Measurements from ENCODE around the gene HOXB4. TPM values are rescaled to one million over a fixed set of nuclear protein-coding genes. Genes with fewer than 3 reads are reported as not detected.

HOXB4 gene
- total and polyA plus RNA-seq, 10 of the 15 experiments (the other 5 are each of a cell fraction or from before 2014, with no cell fraction given), result 0.35 to 5.8 (median 3.0) TPM

GRCh38 chr17:48565022-48565554, 13.1 kb downstream of the HOXB4 start:
- H3K4me1 ChIP-seq (ENCODE audit: control insufficient read depth, insufficient read depth, low read length), result no peaks in the 10 kb centered on the region
- ChIA-PET RAD21 (ENCODE audit: unreplicated experiment) (no interaction called here), CTCF (no interaction called here), SMC1A (ENCODE audit: uncharacterized antibody, unreplicated experiment) (interaction anchor here (0.6 to 1.3 kb wide), 2 partner anchors 61 to 91 kb away, joined by 4 read pairs; no protein-coding TSS in a partner anchor), POLR2A (interaction anchor here (0.6 kb wide), 1 partner anchor 9 kb away, joined by 3 read pairs; no protein-coding TSS in a partner anchor)
- no peak overlapping the region for H3K4me3 ChIP-seq
- no peak for ATAC-seq
- intact Hi-C loops (cut with micrococcal nuclease; ENCODE audit: unreplicated experiment), result no loop called here
- no peaks in the 10 kb centered on the region for H3K79me2 ChIP-seq (ENCODE audit: control insufficient read depth, insufficient read depth, low read length)
- no peaks in the 10 kb centered on the region for H3K9me3 ChIP-seq (replicated peaks; ENCODE audit: control insufficient read depth, insufficient read depth, low read length)
- no peaks in the 10 kb centered on the region for H3K27me3 ChIP-seq (replicated peaks in 1 of 2; ENCODE audit: control insufficient read depth in 2 of 2, insufficient read depth in 2 of 2, low read length in 1 of 2)
- no peak for TF ChIP-seq ZZZ3 (IDR thresholded peaks at IDR 0.05; ENCODE audit: control insufficient read depth, insufficient read length, low read depth)
- in situ Hi-C loops (cut with MboI), result no loop called here
- H3K4me2 ChIP-seq (ENCODE audit: control insufficient read depth, insufficient read depth), result no peak overlapping the region
- no peaks in the 10 kb centered on the region for H4K20me1 ChIP-seq (ENCODE audit: control insufficient read depth, insufficient read depth)
- no peak overlapping the region for H3K9ac ChIP-seq (ENCODE audit: control insufficient read depth, insufficient read depth, low read length)
- no TSS peak for BruUV-seq (replicated peaks)
- H2AFZ ChIP-seq (ENCODE audit: control insufficient read depth, low read depth, low read length), result no peak overlapping the region
- WGBS (ENCODE audit: insufficient coverage, insufficient replicate concordance, low lambda C conversion rate, missing lambda C conversion rate), result 91% methylated on average over 2 of the region's 2 CpGs
- H3K27ac ChIP-seq (ENCODE audit: control insufficient read depth, insufficient read depth), result no peak overlapping the region
- DNase-seq (ENCODE audit: low read depth, low spot score), result no peak
- FAIRE-seq, result no peak
- H3K36me3 ChIP-seq (ENCODE audit: control insufficient read depth in 2 of 2, insufficient read depth in 2 of 2, low read length in 1 of 2), result no peaks in the 10 kb centered on the region; a peak in 1 of 4 replicates

DNA sequence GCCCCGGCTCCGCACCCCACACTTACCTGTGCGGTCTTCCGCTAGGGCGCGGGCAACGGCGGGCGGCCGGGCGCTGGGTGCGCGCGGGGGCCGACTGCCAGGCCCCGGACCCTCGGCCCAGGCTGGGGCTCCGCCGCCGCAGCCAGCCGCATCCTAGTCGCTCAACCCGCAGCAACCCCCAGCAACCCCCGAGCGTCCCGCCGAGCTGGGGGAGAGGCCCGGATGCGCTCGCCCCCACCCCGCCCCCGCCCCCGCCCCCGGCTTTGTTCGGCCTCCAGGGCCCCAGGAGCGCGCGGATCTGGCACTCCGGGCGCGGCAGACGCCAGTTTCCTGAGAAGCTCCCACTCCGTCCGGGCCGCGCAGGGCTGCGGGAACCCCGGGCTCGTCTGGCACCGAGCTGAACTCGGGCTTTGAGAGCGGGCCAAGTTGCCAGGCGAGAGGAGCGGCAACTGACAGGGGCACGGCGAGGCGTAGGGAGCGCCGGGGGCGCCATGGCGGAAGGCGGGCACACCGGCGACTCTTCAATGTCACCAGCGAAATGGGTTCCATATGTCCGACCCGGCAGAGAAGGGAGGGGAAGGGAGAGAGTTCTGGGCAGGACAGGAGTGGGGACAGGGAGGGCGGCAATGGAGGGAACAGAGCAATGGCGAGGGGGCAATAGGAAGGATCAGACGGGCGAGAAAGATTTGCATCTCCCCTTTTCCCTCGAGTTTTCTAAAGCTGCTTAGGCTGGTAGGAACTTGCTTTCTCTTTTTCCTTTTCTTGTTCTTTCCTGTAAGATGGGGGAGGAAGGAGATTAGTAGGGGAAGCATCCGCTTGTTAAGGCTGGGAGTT, 13.7 kb downstream of the HOXB4 start:
- DNase-seq (ENCODE audit: low read depth, low spot score) (no peak), ATAC-seq (no peak), FAIRE-seq (no peak)
- H3K9ac ChIP-seq (ENCODE audit: control insufficient read depth, insufficient read depth, low read length), result no peak overlapping the region
- no peaks in the 10 kb centered on the region for H3K9me3 ChIP-seq (replicated peaks; ENCODE audit: control insufficient read depth, insufficient read depth, low read length)
- ChIA-PET POLR2A (interaction anchor here (0.6 kb wide), 1 partner anchor 8 kb away, joined by 3 read pairs; no protein-coding TSS in a partner anchor), RAD21 (ENCODE audit: unreplicated experiment) (no interaction called here), SMC1A (ENCODE audit: uncharacterized antibody, unreplicated experiment) (interaction anchor here (0.6 kb wide), 1 partner anchor 90 kb away, joined by 4 read pairs; no protein-coding TSS in a partner anchor), CTCF (no interaction called here)
- in situ Hi-C loops (cut with MboI) (no loop called here), intact Hi-C loops (cut with micrococcal nuclease; ENCODE audit: unreplicated experiment) (no loop called here)
- WGBS (ENCODE audit: insufficient coverage, insufficient replicate concordance, low lambda C conversion rate, missing lambda C conversion rate), result 63% methylated on average over 50 of the region's 73 CpGs
- H4K20me1 ChIP-seq (ENCODE audit: control insufficient read depth, insufficient read depth), result no peaks in the 10 kb centered on the region
- H3K27ac ChIP-seq (ENCODE audit: control insufficient read depth, insufficient read depth), result no peak overlapping the region
- no peaks in the 10 kb centered on the region; a peak in 1 of 4 replicates for H3K36me3 ChIP-seq (ENCODE audit: control insufficient read depth in 2 of 2, insufficient read depth in 2 of 2, low read length in 1 of 2)
- H3K4me1 ChIP-seq (ENCODE audit: control insufficient read depth, insufficient read depth, low read length), result no peaks in the 10 kb centered on the region
- H2AFZ ChIP-seq (ENCODE audit: control insufficient read depth, low read depth, low read length), result no peak overlapping the region
- H3K27me3 ChIP-seq (replicated peaks in 1 of 2; ENCODE audit: control insufficient read depth in 2 of 2, insufficient read depth in 2 of 2, low read length in 1 of 2), result no peaks in the 10 kb centered on the region
- BruUV-seq (replicated peaks), result no TSS peak
- H3K79me2 ChIP-seq (ENCODE audit: control insufficient read depth, insufficient read depth, low read length), result no peaks in the 10 kb centered on the region
- TF ChIP-seq YY1 (IDR thresholded peaks at IDR 0.05; ENCODE audit: low read depth, low read length), result no peak
- TF ChIP-seq, protein P1, sequence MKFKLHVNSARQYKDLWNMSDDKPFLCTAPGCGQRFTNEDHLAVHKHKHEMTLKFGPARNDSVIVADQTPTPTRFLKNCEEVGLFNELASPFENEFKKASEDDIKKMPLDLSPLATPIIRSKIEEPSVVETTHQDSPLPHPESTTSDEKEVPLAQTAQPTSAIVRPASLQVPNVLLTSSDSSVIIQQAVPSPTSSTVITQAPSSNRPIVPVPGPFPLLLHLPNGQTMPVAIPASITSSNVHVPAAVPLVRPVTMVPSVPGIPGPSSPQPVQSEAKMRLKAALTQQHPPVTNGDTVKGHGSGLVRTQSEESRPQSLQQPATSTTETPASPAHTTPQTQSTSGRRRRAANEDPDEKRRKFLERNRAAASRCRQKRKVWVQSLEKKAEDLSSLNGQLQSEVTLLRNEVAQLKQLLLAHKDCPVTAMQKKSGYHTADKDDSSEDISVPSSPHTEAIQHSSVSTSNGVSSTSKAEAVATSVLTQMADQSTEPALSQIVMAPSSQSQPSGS (IDR thresholded peaks at IDR 0.05; ENCODE audit: low read length), result no peak
- TF ChIP-seq SIX5 (IDR thresholded peaks at IDR 0.05; ENCODE audit: low read depth, low read length, severe bottlenecking), result no peak
- TF ChIP-seq, protein P2, sequence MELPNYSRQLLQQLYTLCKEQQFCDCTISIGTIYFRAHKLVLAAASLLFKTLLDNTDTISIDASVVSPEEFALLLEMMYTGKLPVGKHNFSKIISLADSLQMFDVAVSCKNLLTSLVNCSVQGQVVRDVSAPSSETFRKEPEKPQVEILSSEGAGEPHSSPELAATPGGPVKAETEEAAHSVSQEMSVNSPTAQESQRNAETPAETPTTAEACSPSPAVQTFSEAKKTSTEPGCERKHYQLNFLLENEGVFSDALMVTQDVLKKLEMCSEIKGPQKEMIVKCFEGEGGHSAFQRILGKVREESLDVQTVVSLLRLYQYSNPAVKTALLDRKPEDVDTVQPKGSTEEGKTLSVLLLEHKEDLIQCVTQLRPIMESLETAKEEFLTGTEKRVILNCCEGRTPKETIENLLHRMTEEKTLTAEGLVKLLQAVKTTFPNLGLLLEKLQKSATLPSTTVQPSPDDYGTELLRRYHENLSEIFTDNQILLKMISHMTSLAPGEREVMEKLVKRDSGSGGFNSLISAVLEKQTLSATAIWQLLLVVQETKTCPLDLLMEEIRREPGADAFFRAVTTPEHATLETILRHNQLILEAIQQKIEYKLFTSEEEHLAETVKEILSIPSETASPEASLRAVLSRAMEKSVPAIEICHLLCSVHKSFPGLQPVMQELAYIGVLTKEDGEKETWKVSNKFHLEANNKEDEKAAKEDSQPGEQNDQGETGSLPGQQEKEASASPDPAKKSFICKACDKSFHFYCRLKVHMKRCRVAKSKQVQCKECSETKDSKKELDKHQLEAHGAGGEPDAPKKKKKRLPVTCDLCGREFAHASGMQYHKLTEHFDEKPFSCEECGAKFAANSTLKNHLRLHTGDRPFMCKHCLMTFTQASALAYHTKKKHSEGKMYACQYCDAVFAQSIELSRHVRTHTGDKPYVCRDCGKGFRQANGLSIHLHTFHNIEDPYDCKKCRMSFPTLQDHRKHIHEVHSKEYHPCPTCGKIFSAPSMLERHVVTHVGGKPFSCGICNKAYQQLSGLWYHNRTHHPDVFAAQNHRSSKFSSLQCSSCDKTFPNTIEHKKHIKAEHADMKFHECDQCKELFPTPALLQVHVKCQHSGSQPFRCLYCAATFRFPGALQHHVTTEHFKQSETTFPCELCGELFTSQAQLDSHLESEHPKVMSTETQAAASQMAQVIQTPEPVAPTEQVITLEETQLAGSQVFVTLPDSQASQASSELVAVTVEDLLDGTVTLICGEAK (IDR thresholded peaks at IDR 0.05; ENCODE audit: borderline replicate concordance), result no peak
- no peak for TF ChIP-seq CHD1 (IDR thresholded peaks at IDR 0.05; ENCODE audit: low read depth, low read length)
- TF ChIP-seq, protein P3, sequence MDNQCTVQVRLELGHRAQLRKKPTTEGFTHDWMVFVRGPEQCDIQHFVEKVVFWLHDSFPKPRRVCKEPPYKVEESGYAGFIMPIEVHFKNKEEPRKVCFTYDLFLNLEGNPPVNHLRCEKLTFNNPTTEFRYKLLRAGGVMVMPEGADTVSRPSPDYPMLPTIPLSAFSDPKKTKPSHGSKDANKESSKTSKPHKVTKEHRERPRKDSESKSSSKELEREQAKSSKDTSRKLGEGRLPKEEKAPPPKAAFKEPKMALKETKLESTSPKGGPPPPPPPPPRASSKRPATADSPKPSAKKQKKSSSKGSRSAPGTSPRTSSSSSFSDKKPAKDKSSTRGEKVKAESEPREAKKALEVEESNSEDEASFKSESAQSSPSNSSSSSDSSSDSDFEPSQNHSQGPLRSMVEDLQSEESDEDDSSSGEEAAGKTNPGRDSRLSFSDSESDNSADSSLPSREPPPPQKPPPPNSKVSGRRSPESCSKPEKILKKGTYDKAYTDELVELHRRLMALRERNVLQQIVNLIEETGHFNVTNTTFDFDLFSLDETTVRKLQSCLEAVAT (IDR thresholded peaks at IDR 0.05), result no peak
- TF ChIP-seq ZNF217 (IDR thresholded peaks at IDR 0.05), result no peak
- no peak overlapping the region for H3K4me2 ChIP-seq (ENCODE audit: control insufficient read depth, insufficient read depth)
- H3K4me3 ChIP-seq, result no peak overlapping the region

Measured in GM12878 (cell line).